ENCODE data around the gene CD58. TPM values are rescaled to one million over a fixed set of nuclear protein-coding genes. Genes with fewer than 3 reads are reported as not detected.

Gene CD58
- total and polyA plus RNA-seq, 9 of the 15 experiments (the other 6 are each of a cell fraction or from before 2014, with no cell fraction given), result 18.1 to 113 (median 37.4) TPM

DNA sequence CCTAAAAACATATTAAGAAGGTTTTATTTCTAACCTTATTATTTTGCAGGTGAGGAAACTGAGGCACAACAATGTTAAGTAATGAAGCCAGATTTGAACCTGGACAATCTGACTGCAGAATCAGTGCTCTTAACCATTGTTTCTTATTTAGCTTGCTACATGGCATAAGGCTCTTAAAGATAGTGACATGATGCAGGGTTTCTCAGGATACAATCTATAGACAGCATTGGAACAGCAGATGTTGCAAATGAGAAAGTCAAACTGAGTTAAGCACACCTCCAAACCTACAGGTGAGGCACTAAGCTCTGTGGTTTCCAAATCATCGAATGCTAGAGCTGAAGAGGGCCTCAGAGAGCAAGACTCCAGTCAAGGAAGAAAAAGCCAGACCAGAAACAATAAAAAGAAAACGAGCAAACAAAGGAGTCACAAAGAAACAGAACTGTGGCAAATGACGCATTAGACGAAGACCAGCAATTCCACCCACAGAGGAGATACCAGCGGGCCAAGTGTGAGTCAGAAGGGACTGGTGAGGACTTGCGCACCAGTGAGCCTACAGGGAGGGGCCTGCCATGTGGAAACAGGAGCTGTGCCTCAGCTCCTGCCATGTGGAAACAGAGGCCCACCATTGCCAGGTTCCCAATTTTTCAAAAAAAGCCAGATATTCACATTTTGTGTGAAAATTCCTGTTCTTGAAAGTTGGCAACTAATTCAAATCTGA is 14.4 kb downstream of the CD58 start (continued):
- TF ChIP-seq, protein P1, sequence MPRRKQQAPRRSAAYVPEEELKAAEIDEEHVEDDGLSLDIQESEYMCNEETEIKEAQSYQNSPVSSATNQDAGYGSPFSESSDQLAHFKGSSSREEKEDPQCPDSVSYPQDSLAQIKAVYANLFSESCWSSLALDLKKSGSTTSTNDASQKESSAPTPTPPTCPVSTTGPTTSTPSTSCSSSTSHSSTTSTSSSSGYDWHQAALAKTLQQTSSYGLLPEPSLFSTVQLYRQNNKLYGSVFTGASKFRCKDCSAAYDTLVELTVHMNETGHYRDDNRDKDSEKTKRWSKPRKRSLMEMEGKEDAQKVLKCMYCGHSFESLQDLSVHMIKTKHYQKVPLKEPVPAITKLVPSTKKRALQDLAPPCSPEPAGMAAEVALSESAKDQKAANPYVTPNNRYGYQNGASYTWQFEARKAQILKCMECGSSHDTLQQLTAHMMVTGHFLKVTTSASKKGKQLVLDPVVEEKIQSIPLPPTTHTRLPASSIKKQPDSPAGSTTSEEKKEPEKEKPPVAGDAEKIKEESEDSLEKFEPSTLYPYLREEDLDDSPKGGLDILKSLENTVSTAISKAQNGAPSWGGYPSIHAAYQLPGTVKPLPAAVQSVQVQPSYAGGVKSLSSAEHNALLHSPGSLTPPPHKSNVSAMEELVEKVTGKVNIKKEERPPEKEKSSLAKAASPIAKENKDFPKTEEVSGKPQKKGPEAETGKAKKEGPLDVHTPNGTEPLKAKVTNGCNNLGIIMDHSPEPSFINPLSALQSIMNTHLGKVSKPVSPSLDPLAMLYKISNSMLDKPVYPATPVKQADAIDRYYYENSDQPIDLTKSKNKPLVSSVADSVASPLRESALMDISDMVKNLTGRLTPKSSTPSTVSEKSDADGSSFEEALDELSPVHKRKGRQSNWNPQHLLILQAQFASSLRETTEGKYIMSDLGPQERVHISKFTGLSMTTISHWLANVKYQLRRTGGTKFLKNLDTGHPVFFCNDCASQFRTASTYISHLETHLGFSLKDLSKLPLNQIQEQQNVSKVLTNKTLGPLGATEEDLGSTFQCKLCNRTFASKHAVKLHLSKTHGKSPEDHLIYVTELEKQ (CRISPR knock-in tag; IDR thresholded peaks at IDR 0.05), result no peak
- TF ChIP-seq ZNF444 (CRISPR knock-in tag; IDR thresholded peaks at IDR 0.05) (no peak), RBM17 (IDR thresholded peaks at IDR 0.05; ENCODE audit: borderline replicate concordance, low read depth, low read length) (no peak), YY1 (IDR thresholded peaks at IDR 0.05; ENCODE audit: borderline replicate concordance in 1 of 3, control insufficient read depth in 1 of 3, extremely low read depth in 1 of 3, insufficient read depth in 3 of 3, insufficient read length in 1 of 3, insufficient replicate concordance in 2 of 3, low read depth in 1 of 3, low read length in 2 of 3) (peak in 1 of 3 experiments; percentile 17), MAFG (tag; conservative IDR thresholded peaks at IDR 0.05) (no peak), ZNF766 (CRISPR knock-in tag; conservative IDR thresholded peaks at IDR 0.05) (no peak), TRIM28 (IDR thresholded peaks at IDR 0.05) (peak; percentile 30; the same call in 1 of the 2 replicates), HMGN3 (IDR thresholded peaks at IDR 0.05; ENCODE audit: borderline replicate concordance, extremely low read depth, insufficient read length, low read depth, low read length) (no peak), C11orf30 (IDR thresholded peaks at IDR 0.05; ENCODE audit: low read depth) (no peak), RBM39 (optimal IDR thresholded peaks at IDR 0.05; ENCODE audit: low read depth, low read length) (no peak), DMBX1 (CRISPR knock-in tag; IDR thresholded peaks at IDR 0.05; ENCODE audit: borderline replicate concordance) (peak; percentile 55; the same call in 1 of the 2 replicates)
- TF ChIP-seq, protein P2, sequence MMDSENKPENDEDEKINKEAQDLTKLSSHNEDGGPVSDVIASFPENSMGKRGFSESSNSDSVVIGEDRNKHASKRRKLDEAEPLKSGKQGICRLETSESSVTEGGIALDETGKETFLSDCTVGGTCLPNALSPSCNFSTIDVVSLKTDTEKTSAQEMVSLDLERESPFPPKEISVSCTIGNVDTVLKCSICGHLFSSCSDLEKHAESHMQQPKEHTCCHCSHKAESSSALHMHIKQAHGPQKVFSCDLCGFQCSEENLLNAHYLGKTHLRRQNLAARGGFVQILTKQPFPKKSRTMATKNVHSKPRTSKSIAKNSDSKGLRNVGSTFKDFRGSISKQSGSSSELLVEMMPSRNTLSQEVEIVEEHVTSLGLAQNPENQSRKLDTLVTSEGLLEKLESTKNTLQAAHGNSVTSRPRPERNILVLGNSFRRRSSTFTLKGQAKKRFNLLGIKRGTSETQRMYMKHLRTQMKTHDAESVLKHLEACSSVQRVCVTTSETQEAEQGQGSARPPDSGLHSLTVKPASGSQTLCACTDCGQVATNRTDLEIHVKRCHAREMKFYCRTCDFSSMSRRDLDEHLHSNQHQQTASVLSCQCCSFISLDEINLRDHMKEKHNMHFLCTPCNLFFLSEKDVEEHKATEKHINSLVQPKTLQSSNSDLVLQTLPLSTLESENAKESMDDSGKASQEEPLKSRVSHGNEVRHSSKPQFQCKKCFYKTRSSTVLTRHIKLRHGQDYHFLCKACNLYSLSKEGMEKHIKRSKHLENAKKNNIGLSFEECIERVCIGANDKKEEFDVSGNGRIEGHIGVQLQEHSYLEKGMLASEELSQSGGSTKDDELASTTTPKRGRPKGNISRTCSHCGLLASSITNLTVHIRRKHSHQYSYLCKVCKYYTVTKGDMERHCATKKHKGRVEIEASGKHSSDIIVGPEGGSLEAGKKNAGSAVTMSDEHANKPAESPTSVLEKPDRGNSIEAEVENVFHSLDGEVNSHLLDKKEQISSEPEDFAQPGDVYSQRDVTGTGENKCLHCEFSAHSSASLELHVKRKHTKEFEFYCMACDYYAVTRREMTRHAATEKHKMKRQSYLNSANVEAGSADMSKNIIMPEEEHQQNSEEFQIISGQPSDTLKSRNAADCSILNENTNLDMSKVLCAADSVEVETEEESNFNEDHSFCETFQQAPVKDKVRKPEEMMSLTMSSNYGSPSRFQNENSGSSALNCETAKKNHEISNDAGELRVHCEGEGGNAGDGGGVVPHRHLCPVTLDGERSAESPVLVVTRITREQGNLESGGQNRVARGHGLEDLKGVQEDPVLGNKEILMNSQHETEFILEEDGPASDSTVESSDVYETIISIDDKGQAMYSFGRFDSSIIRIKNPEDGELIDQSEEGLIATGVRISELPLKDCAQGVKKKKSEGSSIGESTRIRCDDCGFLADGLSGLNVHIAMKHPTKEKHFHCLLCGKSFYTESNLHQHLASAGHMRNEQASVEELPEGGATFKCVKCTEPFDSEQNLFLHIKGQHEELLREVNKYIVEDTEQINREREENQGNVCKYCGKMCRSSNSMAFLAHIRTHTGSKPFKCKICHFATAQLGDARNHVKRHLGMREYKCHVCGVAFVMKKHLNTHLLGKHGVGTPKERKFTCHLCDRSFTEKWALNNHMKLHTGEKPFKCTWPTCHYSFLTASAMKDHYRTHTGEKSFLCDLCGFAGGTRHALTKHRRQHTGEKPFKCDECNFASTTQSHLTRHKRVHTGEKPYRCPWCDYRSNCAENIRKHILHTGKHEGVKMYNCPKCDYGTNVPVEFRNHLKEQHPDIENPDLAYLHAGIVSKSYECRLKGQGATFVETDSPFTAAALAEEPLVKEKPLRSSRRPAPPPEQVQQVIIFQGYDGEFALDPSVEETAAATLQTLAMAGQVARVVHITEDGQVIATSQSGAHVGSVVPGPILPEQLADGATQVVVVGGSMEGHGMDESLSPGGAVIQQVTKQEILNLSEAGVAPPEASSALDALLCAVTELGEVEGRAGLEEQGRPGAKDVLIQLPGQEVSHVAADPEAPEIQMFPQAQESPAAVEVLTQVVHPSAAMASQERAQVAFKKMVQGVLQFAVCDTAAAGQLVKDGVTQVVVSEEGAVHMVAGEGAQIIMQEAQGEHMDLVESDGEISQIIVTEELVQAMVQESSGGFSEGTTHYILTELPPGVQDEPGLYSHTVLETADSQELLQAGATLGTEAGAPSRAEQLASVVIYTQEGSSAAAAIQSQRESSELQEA (IDR thresholded peaks at IDR 0.05; ENCODE audit: low read depth), result no peak
- TF ChIP-seq, protein P3, sequence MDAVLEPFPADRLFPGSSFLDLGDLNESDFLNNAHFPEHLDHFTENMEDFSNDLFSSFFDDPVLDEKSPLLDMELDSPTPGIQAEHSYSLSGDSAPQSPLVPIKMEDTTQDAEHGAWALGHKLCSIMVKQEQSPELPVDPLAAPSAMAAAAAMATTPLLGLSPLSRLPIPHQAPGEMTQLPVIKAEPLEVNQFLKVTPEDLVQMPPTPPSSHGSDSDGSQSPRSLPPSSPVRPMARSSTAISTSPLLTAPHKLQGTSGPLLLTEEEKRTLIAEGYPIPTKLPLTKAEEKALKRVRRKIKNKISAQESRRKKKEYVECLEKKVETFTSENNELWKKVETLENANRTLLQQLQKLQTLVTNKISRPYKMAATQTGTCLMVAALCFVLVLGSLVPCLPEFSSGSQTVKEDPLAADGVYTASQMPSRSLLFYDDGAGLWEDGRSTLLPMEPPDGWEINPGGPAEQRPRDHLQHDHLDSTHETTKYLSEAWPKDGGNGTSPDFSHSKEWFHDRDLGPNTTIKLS (IDR thresholded peaks at IDR 0.05; ENCODE audit: borderline replicate concordance, low read depth), result no peak
